Measurements from ENCODE around the gene ATXN1.

The ATXN1 gene

DNA sequence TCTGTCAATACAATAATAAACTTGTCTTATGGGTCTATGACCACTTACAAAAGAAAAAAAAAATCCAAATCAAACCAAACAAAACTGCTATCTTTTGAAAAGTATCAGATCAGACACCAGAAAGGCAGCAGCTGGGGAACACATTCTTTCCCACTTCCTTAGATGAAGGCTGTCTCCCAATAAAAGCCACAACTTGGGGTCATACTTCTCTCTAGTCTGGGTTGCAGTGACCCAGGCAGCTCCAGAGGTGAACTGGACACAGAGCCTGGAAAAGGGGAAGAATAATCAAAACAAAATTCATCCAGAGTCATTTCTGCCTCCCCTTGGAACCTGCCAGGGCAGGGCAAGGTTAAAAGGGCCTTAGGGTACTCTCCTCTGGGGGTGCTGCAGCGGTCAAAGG, 19.1 kb downstream of the ATXN1 start:
- DNase-seq = no peak

DNA sequence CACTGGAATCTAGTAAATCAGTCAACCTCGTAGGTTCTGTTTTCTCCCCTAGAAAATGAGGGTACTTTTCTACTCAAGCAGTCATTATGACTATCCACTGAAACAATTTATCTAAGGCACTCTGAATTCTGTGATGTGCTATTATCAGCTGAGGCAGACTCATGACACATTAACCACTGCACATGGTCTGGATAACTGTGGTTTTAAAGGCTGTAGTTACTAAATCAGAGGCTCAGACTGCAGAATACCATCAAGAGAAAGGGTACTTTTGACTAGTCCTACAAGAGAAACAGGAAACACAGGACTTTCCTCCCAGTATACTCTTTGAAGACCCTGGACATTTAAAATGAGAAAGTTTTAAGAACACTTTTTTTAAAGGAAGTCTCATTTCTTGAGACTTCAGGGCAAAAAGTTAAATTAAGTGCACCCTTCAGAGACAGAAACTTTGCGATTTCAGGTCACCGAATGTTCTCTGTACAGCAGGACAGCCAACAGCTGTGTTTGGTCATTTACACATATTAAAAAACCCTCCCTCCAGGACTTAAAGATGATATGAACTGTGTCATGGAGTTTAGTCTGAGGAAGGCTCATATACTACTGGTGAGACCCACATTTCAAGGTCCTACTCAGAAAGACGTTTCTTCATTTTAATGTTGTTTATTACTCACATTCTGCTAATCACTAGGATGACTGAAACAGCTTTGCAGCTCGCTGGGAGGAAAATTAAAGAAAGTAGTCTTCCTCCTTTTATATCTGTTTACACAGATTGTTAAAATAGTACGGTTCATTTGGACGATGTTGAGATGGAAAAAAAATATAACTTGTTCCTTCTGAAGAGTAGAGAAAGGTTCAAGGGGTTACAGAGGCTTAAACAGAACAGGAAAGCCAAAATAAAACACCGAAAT, 19.9 kb downstream of the ATXN1 start:
- DNase-seq = no peak

DNA sequence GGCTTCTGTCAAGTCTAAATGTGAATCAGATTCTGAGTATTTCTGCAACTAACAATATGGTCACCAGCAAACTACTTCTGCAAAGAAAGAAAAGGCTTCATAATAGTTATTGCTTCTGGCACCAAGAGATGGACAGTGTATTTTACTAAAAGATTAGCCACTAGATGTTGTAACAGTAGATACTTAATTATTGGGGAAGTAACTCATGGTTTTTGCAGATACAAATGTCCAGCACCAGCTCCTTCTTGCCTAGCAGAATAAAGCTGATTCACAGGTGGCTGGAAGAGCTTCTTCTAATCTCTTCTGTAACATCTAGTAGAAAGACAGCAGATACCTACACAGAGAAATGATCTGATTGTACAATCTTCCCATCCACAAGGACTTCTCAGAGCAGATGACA, 21.2 kb downstream of the ATXN1 start:
- no peak for DNase-seq

DNA sequence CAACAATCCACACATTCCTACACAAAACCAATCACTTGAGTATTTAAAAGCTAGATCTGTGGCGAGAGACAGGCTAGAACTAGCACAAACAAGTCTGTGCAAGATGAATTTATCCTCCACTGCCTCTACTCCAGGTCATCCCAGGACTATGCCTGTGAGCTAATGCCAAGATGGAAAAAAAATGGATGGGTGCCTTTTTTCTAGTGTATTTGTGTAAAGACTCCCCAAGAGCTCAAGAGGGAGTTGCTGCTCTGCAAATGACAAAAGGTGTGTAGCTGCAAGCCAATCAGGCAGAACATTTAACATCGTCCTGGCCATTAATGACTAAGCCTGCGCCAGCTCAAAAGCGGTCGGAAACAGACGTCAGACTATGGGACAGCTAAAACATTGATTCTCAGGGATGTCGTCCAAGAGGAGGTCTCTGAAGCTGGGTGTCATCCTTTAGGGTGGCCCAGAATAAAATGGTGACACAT, 21.9 kb downstream of the ATXN1 start:
- no peak for DNase-seq

DNA sequence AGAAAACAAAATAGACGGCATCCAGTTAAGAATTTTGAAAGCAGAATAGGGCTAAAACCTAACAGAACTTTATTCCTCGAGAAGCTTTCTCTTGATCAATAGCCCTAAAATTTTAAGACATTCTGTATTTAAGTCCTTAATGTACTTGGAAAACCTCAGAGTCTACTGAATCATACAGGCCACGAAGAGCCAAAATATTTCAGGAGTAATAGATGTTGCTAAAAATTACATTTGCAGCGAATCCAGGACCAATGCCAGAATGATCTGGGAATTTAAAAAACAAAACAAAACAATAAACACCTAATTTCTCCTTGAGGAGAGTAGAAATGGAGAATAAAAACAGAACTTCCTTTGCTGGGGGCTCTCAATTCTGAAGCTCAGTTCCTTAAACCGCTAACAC, 23.3 kb downstream of the ATXN1 start:
- no peak for DNase-seq

DNA sequence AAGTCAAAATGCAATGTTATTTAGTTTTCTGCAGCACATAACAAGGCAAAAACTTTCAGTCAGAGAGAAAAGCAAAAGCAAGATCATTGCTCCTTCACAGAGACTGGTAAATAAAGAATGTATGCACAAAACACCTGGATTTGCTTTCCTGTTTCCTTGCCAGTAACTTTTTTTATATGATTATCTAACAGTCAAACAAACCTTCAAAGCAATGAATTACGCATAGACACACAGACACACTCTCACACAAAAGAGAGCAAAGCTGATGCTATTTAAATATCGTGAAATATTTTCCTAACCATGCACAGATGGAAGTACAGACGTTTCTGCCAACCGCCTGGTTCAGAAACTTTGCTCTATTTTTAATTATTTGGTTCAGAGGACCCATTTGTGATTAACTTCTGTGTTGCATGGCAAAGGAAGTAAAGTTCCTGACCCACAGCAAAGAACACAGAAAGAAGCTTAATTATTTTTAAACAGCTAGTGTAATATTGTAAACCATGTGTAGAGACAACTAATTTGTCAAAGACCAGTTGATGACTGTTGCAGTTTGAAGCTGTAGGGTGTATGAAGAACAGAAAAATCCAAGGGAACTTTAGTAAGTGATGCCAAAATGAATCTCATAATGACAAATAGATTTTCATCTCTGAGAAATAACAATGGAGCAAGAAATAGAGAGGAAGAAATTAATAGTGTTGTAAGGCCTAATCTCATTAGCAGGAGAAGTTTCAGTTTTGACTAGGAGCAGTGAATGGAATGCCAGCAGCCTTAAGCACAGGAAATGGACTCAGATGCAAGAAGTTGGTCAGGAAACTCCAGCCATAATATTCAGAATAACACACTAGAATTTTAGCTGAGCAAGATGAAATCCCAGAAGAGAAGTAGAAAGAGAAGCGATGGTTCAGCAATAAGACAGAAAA, 24.1 kb downstream of the ATXN1 start:
- no peak for DNase-seq

DNA sequence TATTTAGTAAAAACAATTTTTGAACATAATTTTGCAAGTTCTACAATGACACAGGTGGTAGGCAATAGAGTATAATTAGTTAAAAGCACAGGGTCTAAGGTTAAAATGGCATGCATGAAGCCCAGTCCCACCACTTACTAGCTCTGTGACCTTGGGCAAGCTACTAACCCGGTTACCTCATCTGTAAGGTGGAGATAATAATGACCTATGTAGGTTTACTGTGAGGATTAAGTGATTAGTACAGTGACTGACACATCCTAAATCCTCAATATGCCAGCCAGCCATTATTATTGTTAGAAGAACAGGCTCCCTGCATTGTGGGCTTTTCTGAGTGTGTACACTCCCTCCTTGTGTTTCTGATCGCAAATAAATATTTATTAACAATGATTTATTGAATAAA, 26.2 kb downstream of the ATXN1 start:
- DNase-seq = no peak

DNA sequence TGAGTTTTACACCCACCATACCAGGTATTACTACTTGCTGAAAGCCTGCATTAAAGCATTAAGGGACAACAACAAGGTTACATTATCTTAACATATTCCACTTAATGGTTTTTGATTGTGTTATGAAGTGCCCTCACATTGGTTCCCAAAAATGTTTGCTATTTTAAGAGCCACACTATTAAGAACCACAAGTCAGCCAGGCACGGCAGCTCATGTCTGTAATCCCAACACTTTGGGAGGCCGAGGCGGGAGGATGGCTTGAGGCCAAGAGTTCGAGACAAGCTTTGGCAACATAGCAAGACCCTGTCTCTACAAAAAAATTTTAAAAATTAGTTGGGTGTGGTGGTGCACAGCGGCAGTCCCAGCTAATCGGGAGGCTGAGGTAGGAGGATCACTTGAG, 28.2 kb downstream of the ATXN1 start:
- DNase-seq = no peak

DNA sequence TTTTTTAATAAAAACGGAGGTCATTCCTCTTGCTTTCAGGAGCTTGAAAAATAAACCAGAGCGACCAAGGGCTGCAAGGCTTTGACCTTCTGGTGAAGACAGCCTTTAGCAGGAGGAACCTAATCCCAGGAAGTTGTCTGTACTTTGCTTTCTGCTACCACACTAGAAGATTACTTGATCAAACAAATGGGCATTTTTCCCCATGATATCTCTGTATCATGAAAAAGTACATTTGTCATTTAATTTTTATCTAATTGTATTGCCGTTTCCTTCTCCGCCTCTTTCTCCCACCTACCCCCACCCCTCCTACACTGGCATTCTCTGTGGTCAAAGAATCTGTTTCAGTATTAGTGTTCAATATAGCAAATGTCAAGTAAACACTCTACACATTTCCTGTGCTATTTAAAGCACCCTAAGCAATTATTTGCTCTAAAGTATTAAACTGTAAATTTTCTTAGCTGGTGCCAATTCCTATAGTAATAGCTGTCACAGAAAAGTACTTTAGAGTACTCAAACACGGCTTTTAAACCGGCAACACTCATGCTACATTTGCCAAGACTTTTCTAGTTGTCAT, 29.7 kb downstream of the ATXN1 start:
- peak; percentile 25 to 51 for DNase-seq

DNA sequence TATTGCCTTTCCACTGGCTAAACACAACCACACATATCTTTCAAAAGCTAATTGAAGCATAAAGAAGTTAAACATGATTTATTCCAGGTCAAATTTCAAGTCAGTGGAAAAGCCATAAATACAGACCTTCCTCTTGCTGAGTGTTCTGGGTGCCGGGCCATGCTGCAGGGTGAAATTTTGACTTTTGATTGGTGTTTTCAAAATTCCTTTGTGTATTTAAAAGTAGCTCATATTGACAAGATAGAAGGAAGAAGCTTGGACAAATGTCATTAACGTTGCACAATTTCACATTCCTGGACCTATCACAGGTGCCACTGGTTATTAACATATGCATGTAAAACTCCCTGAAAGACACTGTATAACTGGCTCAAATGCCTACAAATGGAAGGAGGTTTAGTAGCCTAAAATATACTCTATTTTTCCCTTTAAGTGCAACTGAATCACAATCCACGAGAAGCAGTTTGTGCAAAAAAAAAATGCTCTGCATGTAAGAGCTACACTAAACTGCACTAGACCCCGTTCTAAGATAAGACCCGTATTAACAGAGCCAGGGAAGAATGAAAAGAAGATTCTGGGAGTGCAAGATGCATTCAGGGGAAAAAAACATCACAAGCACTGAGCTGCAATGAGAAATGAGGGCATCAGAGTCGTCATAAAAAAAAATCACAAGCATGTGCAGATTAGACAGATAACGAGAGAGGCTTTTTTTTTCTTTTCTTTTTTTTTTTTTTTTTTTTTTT, 30.4 kb downstream of the ATXN1 start:
- no peak for DNase-seq

DNA sequence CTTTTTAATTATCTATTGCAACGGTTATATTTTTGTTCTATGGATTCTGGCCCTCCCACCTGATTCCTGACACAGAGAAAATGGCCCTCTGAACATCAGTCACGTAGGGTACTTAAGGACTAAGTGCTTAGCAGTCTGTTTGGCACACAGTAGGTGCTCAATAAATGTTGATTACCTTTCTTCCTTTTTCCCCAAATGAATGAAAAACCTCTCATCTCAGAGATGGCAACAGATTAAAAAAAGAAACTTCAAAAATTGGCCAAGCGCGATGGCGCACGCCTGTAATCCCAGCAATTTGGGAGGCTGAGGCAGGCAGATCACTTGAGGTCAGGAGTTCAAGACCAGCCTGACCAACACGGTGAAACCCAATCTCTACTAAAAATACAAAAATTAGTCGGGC, 31.5 kb downstream of the ATXN1 start:
- no peak for DNase-seq

DNA sequence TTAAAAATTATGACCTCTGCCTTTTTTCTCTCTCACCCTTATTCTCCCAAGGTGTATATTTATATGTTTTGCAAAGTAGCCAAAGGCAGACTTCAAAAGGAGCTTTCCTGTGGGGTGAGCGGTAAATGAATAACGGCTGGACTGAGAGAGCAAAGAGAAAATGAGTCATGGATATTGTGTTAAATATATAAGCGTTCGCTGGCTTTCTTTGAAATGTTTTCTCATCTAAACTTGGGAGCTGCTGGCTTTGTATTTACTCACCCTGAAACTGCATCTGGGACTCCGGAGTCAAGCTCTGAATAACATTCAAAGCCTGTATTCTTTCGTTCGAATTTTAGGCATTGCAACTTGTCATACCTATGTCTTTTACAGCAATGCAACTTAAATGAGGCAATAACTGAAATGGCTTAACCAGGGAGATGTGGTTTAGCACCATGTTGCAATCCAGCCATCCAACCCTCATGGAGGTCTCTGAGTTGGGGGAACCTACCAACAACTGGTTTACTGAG, 32.0 kb downstream of the ATXN1 start:
- DNase-seq = no peak

DNA sequence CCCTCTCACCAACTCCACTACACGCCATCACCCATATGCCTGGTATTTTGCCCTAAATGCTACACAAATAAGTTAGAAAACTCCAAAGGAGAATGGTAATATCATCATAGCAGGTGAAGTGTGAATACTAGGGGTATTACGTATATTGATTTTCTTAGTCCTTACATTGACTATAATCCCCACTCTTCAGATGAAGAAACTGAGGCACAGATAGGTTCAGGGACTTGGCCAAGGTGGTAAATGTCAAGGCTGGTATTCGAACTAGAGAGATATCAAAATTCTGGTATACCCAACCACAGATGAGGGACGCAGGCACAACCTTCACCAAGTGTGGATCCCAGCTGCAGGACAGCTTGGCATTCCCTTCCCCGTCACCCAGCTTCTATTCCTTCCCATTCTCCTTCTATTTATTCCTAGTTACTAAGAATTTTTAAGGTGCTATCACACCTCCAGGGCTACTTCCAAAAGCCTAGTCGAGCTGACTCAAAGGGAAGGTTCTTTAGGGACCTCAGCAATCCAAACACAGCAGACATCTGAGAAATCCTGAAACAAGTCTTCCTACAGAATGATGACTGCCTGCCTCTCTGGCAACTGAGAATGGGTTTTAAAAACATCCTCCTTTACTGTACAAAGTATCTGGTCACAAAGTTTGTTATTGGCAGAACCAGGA, 32.6 kb downstream of the ATXN1 start:
- DNase-seq = no peak

DNA sequence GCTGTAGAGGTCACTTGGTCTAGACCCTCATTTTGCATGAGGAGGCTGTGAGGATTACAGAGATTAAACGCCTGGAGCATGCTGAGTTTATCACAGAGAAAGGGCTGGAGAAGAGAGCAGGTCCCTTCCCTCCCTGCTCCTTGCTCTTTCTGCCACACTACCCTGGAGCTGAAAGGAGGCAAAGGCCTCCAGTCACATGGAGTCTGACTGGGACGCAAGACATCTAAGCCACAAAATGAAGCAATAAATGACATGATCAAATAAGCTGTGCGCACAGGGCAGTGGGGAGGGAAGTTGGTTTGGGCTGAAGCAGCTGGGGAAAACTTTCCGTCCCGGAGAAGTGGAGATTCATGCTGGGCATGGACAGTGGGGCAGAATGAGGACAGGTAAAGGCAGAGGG, 33.3 kb downstream of the ATXN1 start:
- no peak for DNase-seq

DNA sequence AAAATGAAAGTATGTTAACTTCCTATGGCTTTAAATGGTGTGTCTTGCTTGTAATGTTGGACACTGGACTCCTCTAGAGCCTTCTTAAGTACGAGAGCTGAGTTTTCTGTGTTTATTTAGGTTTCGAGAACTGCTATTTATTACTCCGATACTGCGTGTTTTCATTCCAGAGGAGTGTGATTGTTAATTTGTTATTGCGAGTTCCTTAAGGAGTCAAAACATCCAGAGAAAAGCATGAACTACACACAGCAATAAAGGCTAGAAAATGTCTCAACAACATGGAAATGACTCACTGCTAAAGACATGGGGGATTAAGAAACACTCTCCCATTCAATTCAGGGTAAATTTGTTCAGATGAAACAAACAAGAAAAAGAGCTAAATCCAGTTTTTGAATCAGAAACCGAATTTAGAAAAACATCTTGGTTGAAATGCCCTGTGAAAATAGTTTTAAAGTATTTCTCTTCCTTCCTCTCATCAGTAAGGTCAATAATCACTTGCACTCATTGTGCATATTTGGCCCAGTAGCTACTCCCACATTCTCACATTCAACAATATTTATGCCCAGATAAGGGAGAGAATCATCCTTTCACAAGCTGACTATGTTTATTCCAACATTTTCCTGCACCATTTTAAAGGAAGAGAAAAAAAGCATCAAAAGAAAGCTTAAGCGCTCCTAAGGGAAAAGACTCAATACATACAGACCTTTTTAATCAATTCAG, 36.0 kb downstream of the ATXN1 start:
- no peak for DNase-seq

DNA sequence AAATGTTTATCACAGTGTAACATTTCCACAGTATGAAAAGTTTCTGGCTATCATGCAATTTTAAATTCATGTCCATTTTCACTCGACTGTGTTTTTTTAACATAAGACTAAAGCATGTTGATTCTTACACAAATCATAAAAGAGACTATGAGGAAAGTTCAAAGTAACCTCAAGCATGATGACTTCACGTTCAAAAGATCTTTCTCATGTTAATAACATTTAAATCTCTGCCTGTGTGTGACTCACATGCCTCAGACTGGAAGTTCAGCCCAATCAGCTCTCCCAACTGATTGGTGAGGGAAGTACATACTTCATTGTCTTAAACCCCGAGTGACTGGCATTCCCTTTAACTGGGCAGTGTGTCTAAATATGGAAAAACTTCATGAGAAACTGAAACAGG, 37.4 kb downstream of the ATXN1 start:
- no peak for DNase-seq

DNA sequence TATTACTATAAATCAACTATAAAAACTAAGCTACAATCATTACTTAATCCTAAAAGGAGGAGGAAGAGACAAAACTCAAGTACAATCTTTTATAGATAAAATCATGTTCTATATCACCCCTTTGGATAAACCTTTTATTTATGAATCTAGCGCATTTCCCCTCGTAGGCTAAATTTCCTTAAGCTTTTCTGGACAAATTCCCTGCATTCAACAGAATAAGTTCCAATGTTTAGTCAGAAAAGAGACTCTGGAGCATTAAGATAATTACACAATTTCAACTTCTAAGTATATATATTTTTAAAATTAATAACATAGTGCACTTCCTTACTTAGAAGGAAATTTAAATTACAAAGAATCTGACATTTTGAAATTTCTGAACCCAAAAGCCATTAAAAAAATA, 37.9 kb downstream of the ATXN1 start:
- DNase-seq = no peak

DNA sequence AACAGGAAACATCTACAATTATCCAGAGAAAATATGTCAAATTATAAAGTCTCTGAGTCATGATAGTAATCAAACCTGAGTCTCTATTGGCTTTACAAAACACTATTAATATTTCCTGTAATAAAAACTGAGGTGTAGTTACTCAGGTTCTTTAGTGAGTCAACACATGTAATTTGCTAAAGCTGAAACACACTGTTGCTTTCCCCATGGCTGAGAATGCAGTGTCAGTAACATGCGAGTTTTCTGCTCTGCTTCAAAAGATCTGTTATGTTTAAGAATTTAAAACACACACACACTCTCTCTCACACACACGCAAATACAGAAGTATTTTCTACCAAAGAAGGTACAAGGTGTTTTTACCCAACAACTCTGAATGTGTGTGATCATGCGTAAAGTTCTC, 38.6 kb downstream of the ATXN1 start:
- no peak for DNase-seq

DNA sequence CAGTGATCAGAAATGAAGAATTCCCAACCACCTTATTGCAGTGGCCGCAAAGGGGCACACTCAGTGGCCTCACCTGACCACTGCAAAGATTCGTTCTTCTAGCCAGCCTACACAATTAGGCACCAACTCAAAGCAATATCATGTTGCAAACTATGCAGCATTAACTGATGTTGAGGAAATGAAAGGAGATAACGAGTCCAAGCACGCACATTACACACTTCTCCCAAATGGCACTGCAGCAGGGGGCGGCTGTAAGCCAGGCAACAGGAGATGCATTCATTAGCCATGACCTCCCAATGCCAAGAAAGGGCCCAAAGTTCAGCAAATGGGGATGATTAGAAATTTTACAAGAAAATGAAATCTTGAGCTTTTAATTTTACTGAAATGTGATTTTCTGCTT, 39.3 kb downstream of the ATXN1 start:
- no peak for DNase-seq

DNA sequence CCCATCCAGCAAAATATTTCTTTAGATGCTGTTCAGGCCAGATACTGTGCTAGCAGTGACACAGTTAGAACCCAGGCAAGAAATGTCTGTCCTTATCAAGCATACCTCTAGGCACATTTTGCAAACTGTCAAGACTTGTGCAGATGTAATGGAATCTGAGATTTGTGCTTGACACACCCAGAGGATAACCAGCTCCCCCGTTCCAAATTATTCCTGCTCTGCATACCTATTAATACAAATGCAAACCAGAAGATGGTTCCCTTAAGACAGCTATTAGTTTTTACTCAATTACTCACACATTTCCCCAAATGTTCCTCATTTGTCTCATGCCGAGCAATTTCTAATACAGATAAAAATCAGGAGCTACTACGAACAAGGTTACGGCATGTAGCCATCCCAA, 40.4 kb downstream of the ATXN1 start:
- DNase-seq = no peak

DNA sequence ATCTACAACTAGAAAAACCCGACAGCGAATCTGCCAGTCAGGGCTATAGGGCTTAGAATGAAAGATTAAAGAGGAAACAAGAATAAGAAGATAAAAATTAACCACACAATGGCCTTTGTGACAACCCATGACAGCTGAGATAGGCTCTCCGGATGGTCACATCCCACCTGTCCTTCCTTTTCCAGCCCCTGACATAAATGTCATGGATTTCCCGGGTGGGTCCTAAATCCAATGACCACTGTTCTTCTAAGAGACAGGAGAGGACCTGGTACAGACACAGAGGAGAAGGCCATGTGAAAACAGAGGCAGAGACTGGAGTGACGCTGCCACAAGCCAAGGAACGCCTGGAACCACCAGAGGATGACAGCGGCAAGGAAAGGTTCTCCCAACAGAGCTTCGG, 41.8 kb downstream of the ATXN1 start:
- DNase-seq = no peak
